ENCODE results near the gene NEUROD2.
A peak's percentile ranks its signal among the peaks of the same experiment; 100 is the strongest.

DNA sequence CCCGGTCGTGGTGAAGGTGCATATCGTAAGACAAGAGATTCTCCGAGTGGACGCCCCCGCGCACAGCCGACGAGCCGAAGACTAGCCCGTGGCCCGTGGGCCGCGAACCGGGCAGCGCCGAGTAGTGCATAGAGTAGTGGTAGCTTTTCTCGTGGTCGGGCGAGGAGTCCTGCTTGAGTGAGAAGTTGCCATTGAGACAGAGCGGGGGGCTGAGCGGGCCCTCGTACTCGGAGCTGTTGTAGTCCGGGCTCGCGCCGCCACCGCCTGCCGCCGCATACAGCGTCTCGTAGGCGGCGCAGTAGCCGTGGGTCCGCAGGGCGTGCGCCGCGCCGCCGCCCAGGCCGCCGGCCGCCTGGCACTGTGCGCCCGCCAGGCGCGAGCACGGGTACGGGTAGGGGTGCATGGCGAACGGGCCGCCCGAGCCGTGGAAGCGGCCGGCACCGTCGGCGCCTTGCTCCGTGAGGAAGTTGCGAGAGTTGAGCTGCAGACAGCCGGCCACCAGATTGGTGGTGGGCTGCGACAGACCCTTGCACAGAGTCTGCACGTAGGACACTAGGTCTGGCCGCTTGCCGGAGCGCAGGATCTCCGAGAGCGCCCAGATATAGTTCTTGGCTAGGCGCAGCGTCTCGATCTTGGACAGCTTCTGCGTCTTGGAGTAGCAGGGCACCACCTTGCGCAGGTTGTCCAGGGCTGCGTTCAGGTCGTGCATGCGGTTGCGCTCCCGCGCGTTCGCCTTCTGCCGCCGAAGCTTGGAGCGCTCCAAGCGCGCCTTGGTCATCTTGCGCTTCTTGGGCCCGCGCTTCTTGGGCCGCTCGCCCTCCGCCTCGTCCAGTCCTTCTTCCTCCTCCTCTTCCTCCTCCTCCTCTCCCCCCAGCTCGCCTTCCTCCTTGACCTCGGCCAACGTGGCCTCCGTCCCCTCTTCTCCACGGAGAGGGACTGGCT, 2.0 kb downstream of the NEUROD2 start:
- TF ChIP-seq, protein P1, sequence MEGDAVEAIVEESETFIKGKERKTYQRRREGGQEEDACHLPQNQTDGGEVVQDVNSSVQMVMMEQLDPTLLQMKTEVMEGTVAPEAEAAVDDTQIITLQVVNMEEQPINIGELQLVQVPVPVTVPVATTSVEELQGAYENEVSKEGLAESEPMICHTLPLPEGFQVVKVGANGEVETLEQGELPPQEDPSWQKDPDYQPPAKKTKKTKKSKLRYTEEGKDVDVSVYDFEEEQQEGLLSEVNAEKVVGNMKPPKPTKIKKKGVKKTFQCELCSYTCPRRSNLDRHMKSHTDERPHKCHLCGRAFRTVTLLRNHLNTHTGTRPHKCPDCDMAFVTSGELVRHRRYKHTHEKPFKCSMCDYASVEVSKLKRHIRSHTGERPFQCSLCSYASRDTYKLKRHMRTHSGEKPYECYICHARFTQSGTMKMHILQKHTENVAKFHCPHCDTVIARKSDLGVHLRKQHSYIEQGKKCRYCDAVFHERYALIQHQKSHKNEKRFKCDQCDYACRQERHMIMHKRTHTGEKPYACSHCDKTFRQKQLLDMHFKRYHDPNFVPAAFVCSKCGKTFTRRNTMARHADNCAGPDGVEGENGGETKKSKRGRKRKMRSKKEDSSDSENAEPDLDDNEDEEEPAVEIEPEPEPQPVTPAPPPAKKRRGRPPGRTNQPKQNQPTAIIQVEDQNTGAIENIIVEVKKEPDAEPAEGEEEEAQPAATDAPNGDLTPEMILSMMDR (IDR thresholded peaks at IDR 0.05; ENCODE audit: low read depth, low read length, poor library complexity, severe bottlenecking), result no peak
- TF ChIP-seq EZH2phosphoT487 (IDR thresholded peaks at IDR 0.05; ENCODE audit: borderline replicate concordance, low read length), result peak; percentile 75; the same call in 1 of the 2 replicates

Measured in DOHH2 (cell line).